Activated CD8-positive, alpha-beta T cell treated with anti-CD3 and anti-CD28 coated beads for 36 hours (primary cell): ENCODE measurements around the gene TEKT3. TPM values are rescaled to one million over a fixed set of nuclear protein-coding genes. Genes with fewer than 3 reads are reported as not detected.

Source experiments
- ATAC-seq: fragments of 200-7000 bp; cut with Tn5 transposase; one replicate; pipeline ENCODE4 v1.10.0; 2021; ENCODE audit warnings: mild to moderate bottlenecking, moderate library complexity
- CTCF ChIA-PET: fragments of 350-600 bp; sonication (Branson Sonifier 250); formaldehyde crosslinking; loops from one replicate; lab custom pipeline; 2021; ENCODE audit warnings: antibody characterized with exemption; lab: Charles Lee
- POLR2A ChIA-PET: fragments of 350-600 bp; sonication (Branson Sonifier 250); formaldehyde crosslinking; loops from one replicate; lab custom pipeline; 2021; ENCODE audit warnings: antibody characterized with exemption; lab: Charles Lee
- DNase-seq: peaks from one replicate; pipeline ENCODE4 v3.0.0-alpha.2; 2020
- H3K27ac Mint-ChIP-seq: one replicate; pipeline ENCODE4 v1.8.0; 2021; ENCODE audit warnings: mild to moderate bottlenecking, mixed read lengths
- H3K27me3 Mint-ChIP-seq: one replicate; pipeline ENCODE4 v1.8.0; 2021; ENCODE audit warnings: mixed read lengths
- H3K36me3 Mint-ChIP-seq: one replicate; pipeline ENCODE4 v1.8.0; 2021; ENCODE audit warnings: low read depth, mixed read lengths
- H3K4me1 Mint-ChIP-seq: one replicate; pipeline ENCODE4 v1.8.0; 2021; ENCODE audit warnings: low read depth, mixed read lengths
- H3K4me3 Mint-ChIP-seq: one replicate; pipeline ENCODE4 v1.8.0; 2021; ENCODE audit warnings: mild to moderate bottlenecking, moderate library complexity, mixed read lengths
- H3K9me3 Mint-ChIP-seq: one replicate; pipeline ENCODE4 v1.8.0; 2021; ENCODE audit warnings: mixed read lengths
- CTCF ChIP-seq: fragments of 200-600 bp; IDR thresholded peaks from one replicate; pipeline ENCODE4 v1.8.0; 2022; ENCODE audit warnings: antibody characterized with exemption, mild to moderate bottlenecking
- intact Hi-C: fragments of 100-400 bp; cut with micrococcal nuclease; formaldehyde crosslinking; loops from one replicate; pipeline ENCODE4 v1.10.0; 2022
- total RNA-seq, 2 experiments: library from RNA; stranded (reverse); gene quantifications; one replicate each; pipeline ENCODE4 v1.2.3, GENCODE V29; 2021

Gene TEKT3
- total RNA-seq, 2 experiments from 2014 or later: not detected

GRCh38 chr17:15319452-15320010 lies 21.9 kb downstream of the TEKT3 start:
- TF ChIP-seq CTCF: no peak
- ChIA-PET CTCF (no interaction called here), POLR2A (no interaction called here)
- intact Hi-C loops: no loop called here
- Mint-ChIP-seq H3K4me3 (no peak overlapping the region), H3K27me3 (peaks cover 5% of the 10 kb centered on the region), H3K27ac (no peak overlapping the region), H3K9me3 (no peaks in the 10 kb centered on the region), H3K36me3 (no peaks in the 10 kb centered on the region), H3K4me1 (no peaks in the 10 kb centered on the region)
- DNase-seq (no peak), ATAC-seq (no peak)

GRCh38 chr17:15311996-15312395 lies 29.4 kb downstream of the TEKT3 start:
- H3K36me3 Mint-ChIP-seq: no peaks in the 10 kb centered on the region
- POLR2A ChIA-PET: no interaction called here
- CTCF ChIA-PET: no interaction called here

GRCh38 chr17:15309793-15310192 lies 31.6 kb downstream of the TEKT3 start:
- Mint-ChIP-seq H3K27ac (no peak overlapping the region), H3K4me1 (no peaks in the 10 kb centered on the region), H3K4me3 (no peak overlapping the region), H3K27me3 (peaks cover 1% of the 10 kb centered on the region), H3K36me3 (no peaks in the 10 kb centered on the region), H3K9me3 (no peaks in the 10 kb centered on the region)
- DNase-seq (no peak), ATAC-seq (no peak)
- ChIA-PET POLR2A (no interaction called here), CTCF (no interaction called here)
- intact Hi-C loops: no loop called here
- no peak for TF ChIP-seq CTCF

More at GRCh38 chr17:15311996-15312395, 29.4 kb downstream of the TEKT3 start:
- H3K27me3 Mint-ChIP-seq: peaks cover 4% of the 10 kb centered on the region
- DNase-seq: no peak
- no peaks in the 10 kb centered on the region for H3K4me1 Mint-ChIP-seq
- H3K4me3 Mint-ChIP-seq: no peak overlapping the region
- no peaks in the 10 kb centered on the region for H3K9me3 Mint-ChIP-seq
- intact Hi-C loops: no loop called here
- H3K27ac Mint-ChIP-seq: no peak overlapping the region
- no peak for TF ChIP-seq CTCF
- ATAC-seq: no peak

GRCh38 chr17:15309236-15309635 lies 32.2 kb downstream of the TEKT3 start:
- no peaks in the 10 kb centered on the region for H3K4me1 Mint-ChIP-seq
- intact Hi-C loops: no loop called here
- no peaks in the 10 kb centered on the region for H3K27me3 Mint-ChIP-seq
- H3K36me3 Mint-ChIP-seq: no peaks in the 10 kb centered on the region
- ChIA-PET POLR2A (no interaction called here), CTCF (no interaction called here)
- no peak for DNase-seq
- no peak overlapping the region for H3K4me3 Mint-ChIP-seq
- H3K27ac Mint-ChIP-seq: no peak overlapping the region
- no peak for TF ChIP-seq CTCF
- no peaks in the 10 kb centered on the region for H3K9me3 Mint-ChIP-seq
- ATAC-seq: no peak

- ChIA-PET POLR2A (no interaction called here), CTCF (no interaction called here)
- Mint-ChIP-seq H3K27me3 (no peaks in the 10 kb centered on the region), H3K36me3 (no peaks in the 10 kb centered on the region), H3K9me3 (no peaks in the 10 kb centered on the region), H3K4me3 (no peak overlapping the region), H3K27ac (no peak overlapping the region), H3K4me1 (no peaks in the 10 kb centered on the region)
- DNase-seq (no peak), ATAC-seq (no peak)
- intact Hi-C loops: no loop called here
- no peak for TF ChIP-seq CTCF
Measured at GRCh38 chr17:15308758-15309157, 32.6 kb downstream of the TEKT3 start.
